Stimulated activated CD8-positive, alpha-beta memory T cell treated with anti-CD3 and anti-CD28 coated beads, Interleukin-7, amount 100 ng/mL, for 4 hours (primary cell): ENCODE results near the gene LYSMD3.
A peak's percentile ranks its signal among the peaks of the same experiment; 100 is the strongest.

Experiments
- DNase-seq, 2 donors: peaks; one replicate each; pipeline ENCODE4 v3.0.0-alpha.2; 2020; ENCODE audit warnings: low read depth in 2 of 2

LYSMD3 gene

DNA sequence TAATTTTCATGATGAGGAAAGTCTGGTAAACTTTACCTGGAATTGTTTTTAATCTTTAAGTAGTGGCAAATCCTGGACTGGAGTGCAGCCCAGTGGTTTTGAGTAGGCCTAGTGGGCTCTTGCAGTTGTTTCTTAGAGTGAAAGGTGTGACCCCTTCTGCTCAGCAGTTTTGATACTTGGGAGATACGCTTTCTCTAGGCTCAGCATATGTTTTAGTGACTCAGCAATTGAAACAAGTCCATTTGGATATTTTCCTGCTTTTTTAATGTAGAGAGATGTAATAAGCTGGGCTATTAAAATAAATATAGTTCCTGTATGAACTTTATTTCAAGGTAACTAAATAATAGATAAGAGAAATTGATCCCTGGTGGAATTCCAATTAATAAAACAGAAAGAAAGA, 48.7 kb downstream of the LYSMD3 start:
- DNase-seq = no peak

DNA sequence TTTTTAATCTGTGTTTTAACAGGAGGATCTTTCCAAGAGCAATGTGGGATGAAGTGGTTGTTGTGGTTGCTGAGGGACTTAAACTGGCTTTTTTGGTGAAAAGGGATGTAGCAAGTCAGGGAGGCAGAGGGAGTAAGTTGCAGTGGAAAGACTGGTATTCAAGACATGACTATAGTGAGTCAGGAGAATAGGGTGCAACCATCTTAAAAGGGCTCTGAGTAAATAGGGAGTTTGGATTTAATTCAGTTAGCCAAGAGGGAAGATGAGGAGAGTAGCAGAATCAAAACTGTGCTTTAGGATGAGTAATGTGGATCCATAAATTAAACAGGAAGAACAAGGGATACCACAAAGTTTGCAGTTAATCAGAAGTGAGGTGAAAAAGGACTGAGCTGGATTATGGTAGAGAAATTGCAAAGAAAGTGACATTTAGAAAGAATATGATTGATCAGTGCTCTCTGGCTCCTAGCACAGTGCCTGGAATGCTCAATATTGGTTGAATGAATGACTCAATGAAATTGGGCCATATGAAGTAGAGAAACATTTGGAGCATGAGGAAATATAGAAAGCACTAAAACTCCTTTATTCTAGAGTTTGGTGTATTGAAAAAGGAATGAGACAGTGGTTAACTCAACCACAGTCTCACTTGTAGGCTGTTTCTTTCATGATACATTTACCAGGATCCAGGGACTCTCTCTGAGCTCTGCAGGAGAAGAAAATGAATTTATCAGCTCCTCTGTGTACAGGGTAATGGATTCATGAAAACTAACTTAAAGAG, 49.6 kb downstream of the LYSMD3 start:
- DNase-seq = no peak

DNA sequence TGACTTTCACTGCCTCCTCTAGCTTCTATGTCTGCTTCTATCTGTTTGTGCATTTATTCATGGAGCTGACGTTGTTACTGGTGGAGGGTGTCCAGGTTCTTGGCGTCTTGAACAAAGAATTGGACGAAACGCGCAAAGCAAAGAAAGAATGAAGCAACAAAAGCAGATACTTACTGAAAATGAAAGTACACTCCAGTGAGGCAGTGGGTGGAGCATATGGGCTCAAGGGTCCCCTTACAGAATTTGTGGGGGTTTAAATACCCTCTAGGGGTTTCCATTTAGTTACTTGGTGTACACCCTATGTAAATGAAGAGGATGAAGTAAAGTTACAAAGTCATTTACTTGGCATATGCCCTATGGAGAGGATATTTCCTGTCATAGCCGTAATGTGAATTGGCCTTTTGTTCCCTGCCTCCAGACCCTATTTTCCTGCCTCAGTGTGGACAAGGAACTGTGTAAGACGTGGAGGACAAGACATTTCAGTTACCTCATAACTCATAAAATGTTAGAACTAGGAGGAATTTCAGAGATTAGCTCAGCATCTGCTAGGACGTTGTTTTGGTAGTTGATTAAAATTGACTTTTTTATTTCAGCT, 51.7 kb downstream of the LYSMD3 start:
- DNase-seq = no peak

DNA sequence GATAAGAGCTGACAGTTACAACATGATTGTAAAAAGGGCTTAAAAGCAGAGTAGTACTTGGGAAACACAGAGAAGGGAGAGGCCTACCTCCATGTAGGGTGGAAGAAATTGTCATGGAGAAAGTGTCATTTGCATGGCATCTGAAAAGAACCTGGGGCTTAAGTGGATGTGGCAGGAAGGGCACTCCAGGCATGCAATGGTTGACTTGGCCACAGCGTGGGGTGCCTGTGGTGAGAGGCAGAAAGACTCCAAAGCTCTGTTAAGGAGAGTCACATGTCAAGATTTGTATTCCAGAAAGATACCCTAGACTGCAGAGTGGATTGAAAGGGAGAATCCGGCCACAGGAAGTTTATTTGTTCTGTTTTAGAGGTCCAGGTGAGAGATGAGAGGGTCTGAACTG, 52.3 kb downstream of the LYSMD3 start:
- no peak for DNase-seq

DNA sequence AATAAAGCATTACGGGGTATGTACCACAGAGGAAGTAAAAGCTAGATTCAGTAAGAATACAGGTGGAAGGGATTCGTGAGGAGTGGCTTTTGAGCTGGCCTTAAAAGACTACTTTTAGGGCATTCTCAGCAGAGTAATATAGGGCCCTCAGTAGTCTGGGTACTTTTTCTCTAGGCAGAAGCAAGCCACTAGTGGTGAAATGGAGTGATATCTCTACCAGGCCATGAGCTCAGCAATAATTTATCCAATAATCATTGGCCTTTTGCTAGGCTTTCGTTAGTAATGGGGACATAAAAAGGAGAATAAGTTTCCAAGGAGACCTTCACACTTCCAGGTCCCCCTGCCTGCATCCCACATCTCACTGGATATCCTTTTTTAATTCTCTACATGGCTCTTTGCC, 53.0 kb downstream of the LYSMD3 start:
- no peak for DNase-seq

DNA sequence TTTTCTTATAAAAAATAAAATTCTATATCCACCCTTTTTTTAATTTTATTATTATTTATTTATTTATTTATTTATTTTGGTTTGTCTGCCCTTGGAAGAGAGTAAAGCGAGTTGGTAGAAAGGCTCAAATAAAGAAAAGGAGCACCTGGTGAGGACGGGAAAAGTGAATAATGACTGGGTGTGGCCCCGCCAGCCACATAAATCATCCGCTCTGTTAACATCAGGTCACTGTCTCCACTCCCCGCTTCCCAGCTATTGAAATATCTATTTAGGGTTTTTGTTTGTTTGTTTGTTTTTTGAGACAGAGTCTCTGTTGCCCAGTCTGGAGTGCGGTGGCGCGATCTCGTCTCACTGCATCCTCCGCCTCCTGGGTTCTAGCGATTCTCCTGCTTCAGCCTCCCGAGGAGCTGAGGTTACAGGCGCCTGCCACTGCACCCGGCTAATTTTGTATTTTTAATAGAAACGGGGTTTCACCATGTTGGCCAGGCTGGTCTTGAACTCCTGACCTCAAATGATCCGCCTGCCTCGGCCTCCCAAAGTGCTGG, 53.9 kb downstream of the LYSMD3 start:
- no peak for DNase-seq

DNA sequence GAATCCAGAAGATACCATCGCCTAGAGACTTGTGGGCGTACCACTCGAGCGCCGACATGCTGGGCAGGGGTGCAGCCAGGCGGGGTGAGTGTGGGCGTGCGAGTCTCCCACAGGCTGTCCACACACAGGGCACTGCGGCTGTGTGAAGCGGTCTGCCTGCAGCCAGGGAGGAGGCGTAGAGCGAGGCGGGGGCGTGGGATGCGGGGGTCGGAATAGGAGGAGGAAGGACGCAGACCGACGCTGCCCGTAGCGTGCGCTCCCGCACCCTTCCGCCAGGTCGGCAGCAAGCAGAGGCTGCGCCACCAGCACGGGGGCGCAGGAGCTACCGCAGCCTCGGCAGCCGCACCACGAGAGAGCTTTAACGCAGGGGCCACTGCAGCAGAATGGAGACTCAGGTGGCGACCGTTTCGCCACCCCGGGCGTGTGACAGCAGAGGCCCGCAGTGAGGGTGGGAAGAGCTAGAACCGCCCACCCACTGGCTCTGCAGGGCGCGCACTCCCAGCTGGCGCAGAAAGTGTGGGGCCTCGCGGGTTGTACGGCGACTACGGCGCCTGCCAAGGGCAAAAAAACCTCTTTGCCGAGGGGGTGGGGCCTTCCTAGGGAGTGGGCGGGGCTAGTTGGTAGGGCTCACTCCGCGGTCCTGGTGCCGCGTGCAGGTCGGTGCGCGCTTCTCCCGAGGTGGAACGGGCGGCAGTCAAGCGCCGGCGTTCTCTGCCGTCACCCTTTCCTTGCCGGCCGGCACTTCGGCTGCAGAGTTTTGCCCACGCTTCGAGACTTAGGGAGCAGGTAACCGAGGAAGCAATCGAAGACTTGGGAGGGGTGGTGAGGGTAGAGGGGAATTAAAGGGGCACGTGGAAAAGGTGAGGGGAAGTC, 54.9 kb downstream of the LYSMD3 start, which contains the start of the genes MBLAC2 and POLR3G:
TSS of gene MBLAC2 (minus strand) at position 537 of the 873 bp plus-strand sequence. CDS start at position 58, 479 bp downstream.
TSS of gene POLR3G (plus strand) at position 630 of the 873 bp plus-strand sequence. CDS start 10,704 bp downstream, outside the sequence.
- peak; percentile 90 for DNase-seq

DNA sequence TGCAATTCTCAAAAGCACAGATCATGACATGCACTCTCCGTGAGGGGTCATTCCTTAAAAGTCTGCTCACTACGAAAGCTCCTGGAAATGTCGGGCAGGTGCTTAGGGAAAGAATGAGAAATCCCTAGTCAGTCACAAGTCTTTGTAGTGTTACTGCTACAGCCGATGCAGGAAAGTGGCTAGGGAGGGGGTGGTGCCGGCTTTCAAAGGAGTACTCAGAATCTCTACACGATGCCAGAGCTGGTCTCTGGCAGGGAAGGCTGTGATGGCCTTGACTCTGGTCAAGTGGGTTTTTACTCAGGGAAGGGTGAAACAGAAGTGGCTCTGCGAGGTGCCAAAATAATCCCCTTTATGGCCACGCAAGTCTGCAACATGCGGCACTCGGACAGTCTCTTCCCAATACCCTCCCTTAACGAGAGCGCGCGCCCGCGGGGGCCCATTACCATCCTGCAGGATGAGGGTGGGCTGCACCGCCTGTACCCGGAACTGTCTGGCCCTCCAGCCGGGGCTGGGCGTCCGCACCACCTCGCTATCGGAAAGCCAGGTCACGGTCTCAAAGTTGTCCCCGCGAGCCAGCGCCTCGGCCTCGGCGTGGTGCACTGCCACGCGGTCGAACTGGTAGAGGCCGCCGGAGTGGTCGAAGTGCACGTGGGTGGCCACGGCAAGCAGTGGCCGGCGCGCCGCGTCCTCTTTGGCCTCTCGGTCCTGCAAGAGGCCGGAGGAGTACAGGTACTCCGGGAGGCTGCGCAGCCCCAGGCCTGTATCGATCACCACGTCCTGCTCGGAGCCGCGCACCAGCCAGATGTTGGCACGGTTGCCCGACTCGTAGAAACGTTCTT, 55.8 kb downstream of the LYSMD3 start:
- peak in 1 of 2 donors; percentile 6 for DNase-seq

DNA sequence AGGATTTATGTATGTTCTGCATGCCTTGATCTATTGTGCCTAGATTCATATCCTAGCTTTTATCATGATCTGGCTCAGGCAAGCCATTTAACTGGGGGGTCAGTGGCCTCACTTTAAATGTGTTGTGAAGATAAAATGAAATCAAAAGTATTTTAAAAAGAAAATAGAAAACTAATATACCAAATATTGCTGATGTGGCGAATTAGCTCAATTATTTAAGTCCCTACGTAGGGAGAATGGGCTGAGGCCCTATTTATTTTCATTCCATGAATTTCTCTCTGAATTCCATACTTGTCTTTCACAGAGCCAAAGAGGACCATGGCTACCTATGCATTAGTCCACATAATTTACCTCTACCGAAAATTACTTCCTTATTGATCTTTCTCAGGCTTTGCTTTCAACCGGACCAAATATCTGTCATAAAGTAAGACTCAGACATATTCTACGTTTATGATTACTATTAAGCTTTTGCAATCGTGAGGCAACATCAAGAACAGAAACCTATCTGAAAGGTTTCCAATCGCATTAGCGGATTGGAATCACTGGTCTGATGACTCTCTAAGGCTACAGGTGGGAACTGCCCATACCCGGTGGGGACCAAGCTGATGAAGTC, 56.5 kb downstream of the LYSMD3 start:
- no peak for DNase-seq
